NCI-H2227 treated with DMSO at 0.1 percent for 48 hours (cell line): ENCODE results near the gene PRDM2.
"Not testable (repeated sequence)": the region's sequence is repeated elsewhere in the genome, so short reads cannot be mapped to it uniquely, and the experiment has no call there.

Source experiments
- DNase-seq: peaks from one replicate; lab custom pipeline; 2025; lab: John Stamatoyannopoulos, UW

The PRDM2 gene

GRCh38 chr1:13699936-13700520 lies at the start of gene PRDM2:
Gene PRDM2, plus strand, starts transcription at chr1:13700188. Its CDS starts 15,418 bp downstream, at chr1:13715606.
- DNase-seq: peak; percentile 19

- no peak for DNase-seq
Observed at GRCh38 chr1:13651279-13651678, 48.7 kb upstream of the PRDM2 start.

DNA sequence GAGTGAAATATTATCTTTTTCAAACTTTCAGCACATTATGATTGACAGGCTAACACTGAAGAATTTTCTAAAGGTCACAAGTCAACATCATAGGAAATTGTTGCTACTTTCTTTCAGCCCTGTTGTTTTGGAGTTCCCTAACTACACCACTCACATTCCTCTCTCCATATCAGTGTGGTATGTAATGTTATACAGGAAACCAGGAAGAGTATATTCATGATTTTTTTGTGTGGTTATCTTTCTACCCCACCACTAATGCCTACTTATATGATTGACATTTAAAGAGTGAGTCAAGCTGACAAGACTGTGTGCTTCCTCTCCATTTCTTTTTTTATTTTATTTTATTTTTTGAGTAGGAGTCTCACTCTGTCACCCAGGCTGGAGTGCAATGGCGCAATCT lies 47.8 kb upstream of the PRDM2 start:
- no peak for DNase-seq

GRCh38 chr1:13661539-13661938 lies 38.4 kb upstream of the PRDM2 start:
- no peak for DNase-seq

- no peak for DNase-seq
Observed at GRCh38 chr1:13662493-13662892, 37.5 kb upstream of the PRDM2 start.

GRCh38 chr1:13663969-13664368 lies 36.0 kb upstream of the PRDM2 start:
- DNase-seq: no peak

DNA sequence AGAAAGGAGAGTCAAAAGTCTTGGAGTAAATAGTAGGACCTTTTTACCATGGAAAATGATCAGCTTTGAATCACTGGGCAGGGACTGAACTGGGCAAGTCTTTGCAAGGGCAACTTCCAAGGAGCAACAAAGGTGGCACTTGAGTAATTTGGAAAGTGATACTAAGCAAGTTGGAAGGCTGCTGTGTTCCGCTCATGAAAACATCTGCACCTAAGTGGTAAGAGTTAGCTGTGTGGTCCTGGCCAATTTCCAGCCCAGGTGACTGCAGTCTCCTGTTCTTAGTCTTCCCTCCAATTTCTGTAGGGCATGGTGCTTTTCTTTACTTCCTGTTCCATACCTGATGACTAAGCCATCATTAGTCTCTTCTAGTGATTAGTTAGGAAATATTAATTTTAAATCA lies 35.5 kb upstream of the PRDM2 start:
- no peak for DNase-seq

GRCh38 chr1:13666317-13666716 lies 33.7 kb upstream of the PRDM2 start:
- no peak for DNase-seq

DNA sequence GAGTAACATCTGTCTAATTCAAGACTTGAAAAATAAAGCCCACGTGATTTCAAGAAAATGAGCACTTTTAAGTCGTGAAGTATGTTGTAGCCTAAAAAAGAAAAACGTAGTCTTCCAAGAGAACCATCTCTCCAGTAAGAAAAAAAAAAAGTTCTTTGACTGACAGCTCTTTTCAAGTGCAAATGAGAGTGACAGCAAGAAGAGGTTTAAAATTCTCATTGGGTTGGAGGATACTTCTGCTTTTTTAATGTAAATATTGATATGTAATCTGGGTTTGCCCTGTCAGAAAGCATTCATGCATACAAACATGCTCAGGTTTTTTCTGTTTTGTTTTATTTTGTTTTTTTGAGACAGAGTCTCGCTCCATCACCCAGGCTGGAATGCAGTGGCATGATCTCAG lies 32.3 kb upstream of the PRDM2 start:
- no peak for DNase-seq

DNA sequence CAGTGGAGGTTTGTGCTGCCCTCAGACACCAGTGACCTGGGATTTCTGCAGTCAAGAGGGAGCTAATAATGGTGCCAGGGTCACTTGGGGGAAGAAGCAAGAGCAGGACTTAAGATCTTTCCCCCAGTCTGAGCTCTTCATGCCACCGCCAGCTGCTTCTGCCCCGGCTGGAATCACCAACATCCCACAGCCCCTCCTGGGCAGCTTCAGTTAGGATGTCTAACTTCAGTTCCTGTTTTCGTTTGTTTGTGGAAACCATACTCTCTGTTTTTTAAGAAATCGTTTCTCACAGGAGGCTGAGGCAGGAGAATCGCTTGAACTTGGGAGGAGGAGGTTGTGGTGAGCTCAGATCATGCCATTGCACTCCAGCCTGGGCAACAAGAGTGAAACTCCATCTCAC lies 25.6 kb upstream of the PRDM2 start:
- DNase-seq: no peak

DNA sequence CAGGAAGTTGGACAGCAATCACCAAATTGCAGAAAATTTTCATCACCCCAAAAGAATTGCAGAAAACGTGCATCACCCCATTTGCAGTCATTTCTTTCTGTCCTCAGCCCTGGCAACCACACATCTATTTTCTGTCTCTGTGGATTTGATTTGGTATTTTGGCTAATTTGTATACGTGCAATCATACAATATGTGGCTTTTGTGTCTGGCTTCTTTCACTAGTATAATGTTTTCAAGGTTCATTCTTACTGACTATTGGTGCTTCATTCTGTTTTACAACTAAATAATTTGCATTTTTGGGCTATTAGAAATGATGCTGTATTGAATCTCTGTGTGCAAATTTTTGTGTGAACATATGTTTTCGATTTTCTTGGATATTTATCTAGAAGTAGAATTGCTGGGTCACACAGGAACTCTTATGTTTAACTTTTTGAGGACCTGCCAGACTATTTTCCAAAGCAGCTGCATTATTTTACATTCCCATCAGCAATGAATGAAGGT lies 24.8 kb upstream of the PRDM2 start:
- DNase-seq: no peak

GRCh38 chr1:13677896-13678295 lies 22.1 kb upstream of the PRDM2 start:
- no peak for DNase-seq

DNA sequence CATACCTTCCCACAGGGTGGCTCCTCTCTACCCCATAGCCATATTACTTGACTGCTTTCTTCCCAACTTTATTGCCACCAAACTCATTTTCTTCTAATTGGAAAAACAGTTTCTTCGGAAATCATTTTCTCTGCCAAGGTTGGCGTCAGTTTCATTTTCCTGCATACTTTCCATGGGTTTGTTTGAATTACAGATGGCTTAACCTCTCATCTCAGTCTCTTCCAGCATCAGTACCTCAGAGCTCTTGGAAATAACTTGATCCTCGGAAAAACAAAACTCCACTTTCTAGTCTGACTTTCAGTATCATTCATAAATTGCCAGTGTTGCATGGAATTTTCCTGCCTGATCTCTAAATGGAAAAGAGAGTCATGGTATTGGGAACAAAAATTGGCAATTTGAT lies 20.3 kb upstream of the PRDM2 start:
- DNase-seq: no peak

- DNase-seq: not testable (repeated sequence)
Observed at GRCh38 chr1:13680609-13681008, 19.4 kb upstream of the PRDM2 start.

DNA sequence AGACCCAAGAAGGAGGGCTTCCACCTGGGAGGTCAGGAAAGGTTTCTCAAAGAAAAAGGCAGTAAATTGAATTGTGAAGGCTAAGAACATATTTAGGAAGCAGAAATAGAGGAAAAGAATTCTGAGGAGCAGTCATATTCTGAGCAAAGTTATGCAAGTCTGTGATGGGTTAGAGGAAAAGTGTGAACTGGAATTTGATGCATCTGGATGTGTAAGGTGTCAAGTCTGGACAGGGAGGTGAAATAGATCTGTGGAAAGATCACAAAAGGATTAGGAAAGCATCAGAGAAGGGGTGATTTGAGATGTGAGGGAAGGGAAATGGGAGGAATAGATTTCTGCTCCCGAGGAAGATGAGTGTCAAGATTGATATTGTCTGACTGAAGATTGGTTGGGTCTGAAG lies 18.1 kb upstream of the PRDM2 start:
- DNase-seq: no peak

- DNase-seq: no peak
Observed at GRCh38 chr1:13682444-13682843, 17.5 kb upstream of the PRDM2 start.

DNA sequence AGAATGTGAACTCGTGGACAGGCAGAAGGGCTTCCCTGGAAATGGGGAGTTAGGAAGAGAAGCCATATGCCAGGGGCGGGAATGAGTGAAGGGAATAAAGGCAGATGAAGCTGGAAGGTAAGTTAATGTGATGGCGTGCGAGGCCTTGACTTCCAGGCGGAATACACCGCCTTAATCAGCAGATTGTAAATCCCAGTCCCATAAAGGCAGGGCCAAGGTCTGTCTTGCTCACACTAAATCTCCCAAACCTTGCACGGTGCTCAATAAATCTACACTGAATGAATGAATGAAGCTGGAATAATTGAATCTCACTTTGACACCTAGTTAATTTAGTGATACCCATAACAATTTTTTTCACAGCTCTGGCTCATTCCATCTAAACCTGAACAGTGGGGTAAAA lies 16.8 kb upstream of the PRDM2 start:
- DNase-seq: no peak

DNA sequence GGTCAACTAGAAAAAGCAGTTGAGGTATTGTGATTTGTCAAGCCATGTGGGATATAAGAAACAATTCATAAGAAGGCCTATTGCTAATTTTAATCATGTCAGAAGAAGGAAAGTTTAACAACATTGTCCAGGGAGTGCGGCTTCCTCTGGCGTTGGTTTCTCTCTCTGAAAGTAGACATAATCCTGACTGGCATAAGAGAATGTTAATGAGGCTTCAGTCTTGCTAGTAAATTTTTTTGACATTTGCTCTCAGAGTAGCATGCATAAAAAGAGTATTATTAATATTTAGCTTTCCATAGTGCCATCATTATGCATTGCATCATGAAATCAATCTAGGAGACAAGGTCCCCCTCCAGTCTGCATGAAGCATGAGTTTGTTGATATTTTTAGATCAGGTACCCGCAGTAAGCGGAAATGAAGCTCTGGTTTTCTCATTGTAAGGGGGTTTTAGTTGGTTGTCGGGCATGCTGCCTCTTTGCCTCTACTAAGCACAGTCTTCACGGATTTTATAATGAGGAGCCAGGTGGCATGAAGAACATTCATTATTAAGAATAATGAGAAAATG lies 12.8 kb upstream of the PRDM2 start:
- DNase-seq: no peak

GRCh38 chr1:13693094-13693493 lies 6.9 kb upstream of the PRDM2 start:
- not testable (repeated sequence) for DNase-seq

GRCh38 chr1:13694886-13695684 lies 4.9 kb upstream of the PRDM2 start:
- no peak for DNase-seq

DNA sequence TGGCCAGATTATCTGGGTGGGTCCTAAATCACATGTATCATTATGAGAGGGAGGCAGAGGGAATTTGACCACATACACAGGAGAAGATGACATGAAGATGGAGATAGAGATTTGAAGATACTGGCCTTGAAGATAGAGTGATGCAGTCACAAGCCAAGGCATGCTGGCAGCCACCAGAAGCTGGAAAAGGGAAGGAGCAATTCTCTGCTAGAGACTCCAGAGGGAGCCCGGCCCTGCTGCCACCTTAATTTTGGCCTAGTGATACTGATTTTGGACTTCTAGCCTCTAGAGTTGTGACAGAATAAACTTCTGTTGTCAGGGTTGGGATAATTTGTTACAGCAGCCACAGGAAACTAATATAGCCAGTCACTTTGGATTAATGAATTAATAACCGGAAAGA lies 2.2 kb upstream of the PRDM2 start:
- DNase-seq: no peak

- no peak for DNase-seq
Observed at GRCh38 chr1:13699510-13699909, 478 bp upstream of the PRDM2 start.

DNA sequence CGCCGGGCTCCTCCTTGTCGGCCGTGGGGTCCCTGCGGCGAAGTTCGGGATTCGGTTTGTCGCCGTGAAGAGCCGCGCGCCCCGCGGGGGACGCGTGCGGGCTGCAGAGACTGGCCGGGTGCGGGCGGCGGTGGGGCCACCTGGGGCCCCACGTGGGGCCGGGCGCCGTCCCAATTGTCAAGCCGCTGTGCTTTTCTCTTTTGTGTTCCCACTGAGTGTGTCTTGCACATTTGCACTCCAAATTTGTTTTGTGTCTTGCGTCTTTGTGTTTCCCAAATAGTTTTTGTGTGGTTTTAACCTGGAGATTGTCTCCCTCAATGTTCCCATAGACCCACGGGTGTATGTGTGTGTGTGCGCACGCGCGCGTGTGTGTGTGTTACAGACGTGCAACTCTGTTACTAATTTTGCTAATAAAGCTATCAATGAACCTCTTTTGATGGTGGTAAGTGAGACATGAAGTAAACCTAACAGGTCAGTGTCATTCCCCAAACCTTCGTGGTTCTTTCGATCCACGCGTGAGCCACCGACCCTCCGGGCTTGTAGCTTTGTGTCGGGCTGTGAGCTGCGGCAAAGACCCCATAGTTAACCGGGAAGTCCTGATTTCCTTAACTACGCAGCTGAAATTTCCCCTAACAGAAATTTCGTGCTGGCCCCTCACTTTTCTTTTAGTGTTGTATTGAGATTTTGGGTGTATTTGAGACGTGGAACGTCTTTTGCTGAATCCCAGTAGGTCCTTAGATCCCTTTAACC lies 708 bp downstream of the PRDM2 start:
- peak; percentile 14 for DNase-seq
